Tibial artery (tissue), 4 donors: ENCODE measurements around the gene TRABD2B.

ENCODE experiments used
- DNase-seq, 2 donors: peaks; one replicate each; pipeline ENCODE4 v3.0.0-alpha.2; 2019
- H3K27ac ChIP-seq, 2 donors: fragments of 200-600 bp; sonication (generic) in 1 of 2; 1 replicate in 1 of 2; 2 replicates in 1 of 2; pipeline ENCODE4 v1.5.1; 2018 to 2019; ENCODE audit warnings: mild to moderate bottlenecking in 1 of 2
- H3K27me3 ChIP-seq, 2 donors: fragments of 200-600 bp; sonication (generic) in 1 of 2; one replicate each; pipeline versions ENCODE4 v1.5.1 to v1.6.0; 2016 to 2019
- H3K36me3 ChIP-seq, 3 donors: fragments of 200-600 bp; sonication (generic) in 2 of 3; one replicate each; pipeline ENCODE4 v1.5.1; 2016 to 2019; ENCODE audit warnings: mild to moderate bottlenecking in 2 of 3
- H3K4me1 ChIP-seq, 4 donors: fragments of 200-600 bp; sonication (generic) in 2 of 4; 1 replicate in 3 of 4; 2 replicates in 1 of 4; pipeline ENCODE4 v1.5.1; 2016 to 2019
- H3K4me3 ChIP-seq, 2 donors: fragments of 200-600 bp; sonication (generic) in 1 of 2; 1 replicate in 1 of 2; 2 replicates in 1 of 2; pipeline ENCODE4 v1.5.1; 2018 to 2019; ENCODE audit warnings: mild to moderate bottlenecking in 2 of 2
- H3K9me3 ChIP-seq, 3 donors: fragments of 200-600 bp; sonication (generic) in 1 of 3; one replicate each; pipeline ENCODE4 v1.5.1; 2016 to 2019
- intact Hi-C: fragments of 100-400 bp; cut with DNase I; formaldehyde crosslinking; loops from one replicate; pipeline ENCODE4 v1.15.0; 2023; ENCODE audit warnings: low total_unique reads
- TF ChIP-seq, protein P1 (sequence below), 2 experiments: fragments of 200-600 bp in 1 of 2; fragments of 450-650 bp in 1 of 2; IDR thresholded peaks; one replicate each; pipeline ENCODE4 v1.5.1; 2017 to 2019; ENCODE audit warnings: antibody characterized with exemption in 2 of 2, mild to moderate bottlenecking in 1 of 2, moderate library complexity in 1 of 2

TRABD2B gene

DNA sequence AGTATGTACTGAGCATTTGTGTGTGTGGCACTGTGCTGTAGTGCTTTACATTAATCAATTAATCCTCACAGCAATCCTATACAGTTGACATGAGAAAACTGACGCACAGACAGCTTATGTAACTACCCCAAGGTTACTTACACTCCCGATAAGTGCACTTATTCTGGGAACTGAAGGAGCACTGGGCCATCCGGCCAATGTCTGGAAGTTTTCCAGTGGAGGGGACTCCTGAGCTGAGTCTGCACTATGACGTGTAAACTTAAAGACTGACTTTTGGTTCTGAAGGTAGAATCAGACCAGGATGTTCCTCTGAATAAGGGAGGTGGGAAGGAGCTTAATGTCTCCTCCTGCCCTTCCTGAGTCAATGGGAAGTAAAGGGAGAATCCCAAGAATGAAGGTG is 12.2 kb downstream of the TRABD2B start:
- Histone ChIP-seq H3K4me3 (no peak overlapping the region), H3K36me3 (peaks cover 0 to 23% (median 0%) of the 10 kb centered on the region in 3 donors), H3K4me1 (peaks cover 5 to 92% (median 42%) of the 10 kb centered on the region in 4 donors), H3K27me3 (no peaks in the 10 kb centered on the region), H3K9me3 (no peaks in the 10 kb centered on the region), H3K27ac (peak overlapping the region; percentile 78 to 79)
- intact Hi-C loops: no loop called here
- TF ChIP-seq, protein P1, sequence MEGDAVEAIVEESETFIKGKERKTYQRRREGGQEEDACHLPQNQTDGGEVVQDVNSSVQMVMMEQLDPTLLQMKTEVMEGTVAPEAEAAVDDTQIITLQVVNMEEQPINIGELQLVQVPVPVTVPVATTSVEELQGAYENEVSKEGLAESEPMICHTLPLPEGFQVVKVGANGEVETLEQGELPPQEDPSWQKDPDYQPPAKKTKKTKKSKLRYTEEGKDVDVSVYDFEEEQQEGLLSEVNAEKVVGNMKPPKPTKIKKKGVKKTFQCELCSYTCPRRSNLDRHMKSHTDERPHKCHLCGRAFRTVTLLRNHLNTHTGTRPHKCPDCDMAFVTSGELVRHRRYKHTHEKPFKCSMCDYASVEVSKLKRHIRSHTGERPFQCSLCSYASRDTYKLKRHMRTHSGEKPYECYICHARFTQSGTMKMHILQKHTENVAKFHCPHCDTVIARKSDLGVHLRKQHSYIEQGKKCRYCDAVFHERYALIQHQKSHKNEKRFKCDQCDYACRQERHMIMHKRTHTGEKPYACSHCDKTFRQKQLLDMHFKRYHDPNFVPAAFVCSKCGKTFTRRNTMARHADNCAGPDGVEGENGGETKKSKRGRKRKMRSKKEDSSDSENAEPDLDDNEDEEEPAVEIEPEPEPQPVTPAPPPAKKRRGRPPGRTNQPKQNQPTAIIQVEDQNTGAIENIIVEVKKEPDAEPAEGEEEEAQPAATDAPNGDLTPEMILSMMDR (IDR thresholded peaks at IDR 0.05): no peak
- no peak for DNase-seq

DNA sequence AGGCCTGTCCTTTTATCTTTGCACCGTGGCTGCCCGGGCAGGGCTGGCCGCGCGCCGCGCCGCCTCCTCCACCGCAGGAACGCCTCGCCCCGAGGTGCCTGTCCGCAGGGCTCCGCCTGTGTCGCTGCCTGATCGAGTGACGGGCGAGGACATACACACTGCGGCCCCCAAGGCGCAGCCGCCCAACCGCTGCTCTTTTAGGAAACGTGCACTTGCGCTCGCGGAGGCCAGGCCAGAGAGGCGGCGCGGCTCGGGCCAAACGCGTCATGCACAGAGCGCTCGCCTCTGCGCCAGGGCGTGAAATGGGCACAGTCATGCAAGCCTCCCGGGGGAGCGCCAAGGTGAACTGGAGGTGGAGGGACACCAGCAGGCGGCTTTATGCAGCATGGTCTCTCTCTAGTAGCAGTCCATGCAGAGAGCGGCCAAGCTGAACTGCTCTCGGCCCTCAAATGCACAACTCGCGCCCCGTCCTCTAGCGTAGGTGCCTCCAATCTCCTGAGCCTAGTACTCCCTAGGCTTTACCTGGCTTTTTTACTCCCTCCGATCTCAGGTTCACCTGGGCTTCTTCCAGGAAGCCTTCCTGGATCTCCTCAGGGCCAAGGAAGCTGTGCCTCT is 12.9 kb downstream of the TRABD2B start:
- Histone ChIP-seq H3K4me1 (peaks cover 5 to 84% (median 44%) of the 10 kb centered on the region in 4 donors), H3K27me3 (no peaks in the 10 kb centered on the region), H3K4me3 (no peak overlapping the region), H3K36me3 (peaks cover 0 to 17% (median 0%) of the 10 kb centered on the region in 3 donors), H3K9me3 (no peaks in the 10 kb centered on the region), H3K27ac (peak overlapping the region; percentile 78 to 79)
- no peak for DNase-seq
- TF ChIP-seq, protein P1 (IDR thresholded peaks at IDR 0.05): no peak
- intact Hi-C loops: no loop called here

DNA sequence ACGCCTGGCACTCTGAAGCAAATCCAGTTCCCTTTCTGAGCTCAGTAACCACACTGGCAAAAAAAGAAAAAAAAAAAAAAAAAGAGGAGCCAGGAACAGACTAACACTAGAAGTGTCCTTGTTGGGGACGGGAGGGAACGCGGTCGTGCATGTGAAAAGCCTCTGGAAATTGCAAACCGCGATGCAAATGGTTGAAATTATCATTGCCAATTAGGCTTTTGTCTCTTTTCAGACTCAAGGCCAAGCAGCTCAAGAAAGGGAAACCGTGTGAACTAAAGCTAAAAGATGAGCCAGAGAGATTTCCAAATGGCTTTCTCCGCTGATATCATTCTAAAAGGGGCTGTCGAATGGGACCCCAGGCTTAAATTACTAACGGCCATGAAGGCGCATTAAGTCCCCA is 13.5 kb downstream of the TRABD2B start:
- Histone ChIP-seq H3K9me3 (no peaks in the 10 kb centered on the region), H3K27me3 (no peaks in the 10 kb centered on the region), H3K36me3 (peaks cover 0 to 11% (median 0%) of the 10 kb centered on the region in 3 donors), H3K27ac (no peak overlapping the region), H3K4me1 (peaks cover 5 to 86% (median 44%) of the 10 kb centered on the region in 4 donors), H3K4me3 (no peak overlapping the region)
- TF ChIP-seq, protein P1 (IDR thresholded peaks at IDR 0.05): no peak
- DNase-seq: no peak
- intact Hi-C loops: no loop called here

DNA sequence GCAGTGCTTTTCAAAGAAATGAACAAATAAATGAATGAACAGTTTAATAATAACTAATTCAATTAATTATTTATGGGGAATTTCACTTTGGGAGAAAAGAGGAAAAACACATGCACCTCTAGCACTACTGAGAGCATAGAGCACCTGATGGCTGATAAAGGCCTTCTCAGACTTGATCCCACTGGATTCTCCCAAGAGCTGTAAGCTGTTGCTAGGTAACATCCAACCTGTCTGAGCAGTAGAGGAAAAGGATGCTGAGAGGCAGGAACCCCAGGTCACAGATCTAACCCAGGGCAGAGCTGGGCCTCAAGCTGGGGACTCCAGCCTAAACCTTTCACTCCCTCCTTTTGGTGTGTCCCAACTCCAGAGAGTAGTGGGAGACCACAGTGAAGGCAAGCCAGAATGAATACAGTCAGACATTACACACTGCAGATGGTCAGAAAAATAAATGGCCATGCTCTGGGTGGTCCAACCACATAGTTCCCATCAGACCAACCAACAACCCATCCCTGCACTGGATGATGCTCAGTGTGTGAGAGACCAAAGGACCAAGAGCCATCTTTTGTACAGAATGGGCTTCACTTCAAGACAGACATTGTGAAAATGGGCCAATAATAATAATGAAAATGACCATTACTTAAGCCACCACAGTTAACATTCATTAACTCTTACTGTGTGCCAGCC is 15.4 kb downstream of the TRABD2B start:
- peaks cover 5 to 73% (median 30%) of the 10 kb centered on the region in 4 donors for H3K4me1 ChIP-seq
- peaks cover 0 to 5% (median 0%) of the 10 kb centered on the region in 3 donors for H3K36me3 ChIP-seq
- H3K4me3 ChIP-seq: no peak overlapping the region
- intact Hi-C loops: no loop called here
- DNase-seq: no peak
- H3K27me3 ChIP-seq: no peaks in the 10 kb centered on the region
- no peaks in the 10 kb centered on the region for H3K9me3 ChIP-seq
- TF ChIP-seq, protein P1 (IDR thresholded peaks at IDR 0.05): no peak
- no peak overlapping the region for H3K27ac ChIP-seq

DNA sequence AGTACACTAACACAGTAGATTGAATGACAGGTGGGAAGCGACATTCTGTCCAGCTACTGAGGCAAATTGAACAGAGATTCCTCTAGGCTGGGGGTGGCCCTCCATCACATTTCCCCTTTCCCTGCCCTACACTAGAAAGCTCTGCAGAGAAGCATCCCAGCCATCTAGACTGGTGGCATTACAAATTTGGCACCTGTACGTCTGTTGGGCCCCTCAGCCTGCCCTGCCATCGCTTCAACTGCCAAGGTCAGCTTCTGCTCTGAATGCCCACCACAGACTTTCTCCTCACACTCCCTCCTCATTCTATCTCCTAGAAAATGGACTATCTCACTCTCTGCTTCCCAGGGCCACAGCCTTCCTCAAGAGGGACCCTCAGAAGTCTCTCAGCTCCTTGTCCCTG is 16.7 kb downstream of the TRABD2B start:
- Histone ChIP-seq H3K4me3 (no peak overlapping the region), H3K36me3 (peaks cover 0 to 5% (median 0%) of the 10 kb centered on the region in 3 donors), H3K4me1 (peaks cover 0 to 67% (median 20%) of the 10 kb centered on the region in 4 donors), H3K27ac (no peak overlapping the region), H3K27me3 (no peaks in the 10 kb centered on the region), H3K9me3 (no peaks in the 10 kb centered on the region)
- DNase-seq: no peak
- TF ChIP-seq, protein P1 (IDR thresholded peaks at IDR 0.05): no peak
- intact Hi-C loops: no loop called here
